Osteocyte (in vitro differentiated cells): ENCODE measurements around the gene DMAC1. TPM values are rescaled to one million over a fixed set of nuclear protein-coding genes. Genes with fewer than 3 reads are reported as not detected.

ENCODE experiments used
- DNase-seq: peaks from one replicate; pipeline ENCODE4 v3.0.0; 2021; ENCODE audit warnings: mixed read lengths; ENCODE audit not compliant: unreplicated experiment; ENCODE audit errors: extremely low spot score
- H3K27ac Mint-ChIP-seq: one replicate; pipeline ENCODE4 v1.8.0; 2021; ENCODE audit warnings: mild to moderate bottlenecking, mixed read lengths; ENCODE audit not compliant: unreplicated experiment
- H3K27me3 Mint-ChIP-seq: one replicate; pipeline ENCODE4 v1.8.0; 2021; ENCODE audit warnings: mixed read lengths; ENCODE audit not compliant: unreplicated experiment
- H3K36me3 Mint-ChIP-seq: one replicate; pipeline ENCODE4 v1.8.0; 2021; ENCODE audit warnings: mixed read lengths; ENCODE audit not compliant: unreplicated experiment
- H3K4me1 Mint-ChIP-seq: one replicate; pipeline ENCODE4 v1.8.0; 2021; ENCODE audit warnings: mixed read lengths; ENCODE audit not compliant: unreplicated experiment
- H3K4me3 Mint-ChIP-seq: one replicate; pipeline ENCODE4 v1.8.0; 2021; ENCODE audit warnings: mild to moderate bottlenecking, moderate library complexity, mixed read lengths; ENCODE audit not compliant: unreplicated experiment
- H3K9me3 Mint-ChIP-seq: one replicate; pipeline ENCODE4 v1.8.0; 2021; ENCODE audit warnings: mixed read lengths; ENCODE audit not compliant: unreplicated experiment
- total RNA-seq: library from RNA; stranded (reverse); gene quantifications from 2 replicates; pipeline ENCODE4 v1.2.1, GENCODE V29; 2021
- TF ChIP-seq, protein P1 (sequence below): fragments of 200-600 bp; sonication (generic); IDR thresholded peaks from 2 replicates; pipeline ENCODE4 v1.5.0; 2021; ENCODE audit warnings: antibody characterized with exemption, mild to moderate bottlenecking, moderate library complexity

Gene DMAC1
- total RNA-seq, 1 donor from 2014 or later = 41.6 TPM

DNA sequence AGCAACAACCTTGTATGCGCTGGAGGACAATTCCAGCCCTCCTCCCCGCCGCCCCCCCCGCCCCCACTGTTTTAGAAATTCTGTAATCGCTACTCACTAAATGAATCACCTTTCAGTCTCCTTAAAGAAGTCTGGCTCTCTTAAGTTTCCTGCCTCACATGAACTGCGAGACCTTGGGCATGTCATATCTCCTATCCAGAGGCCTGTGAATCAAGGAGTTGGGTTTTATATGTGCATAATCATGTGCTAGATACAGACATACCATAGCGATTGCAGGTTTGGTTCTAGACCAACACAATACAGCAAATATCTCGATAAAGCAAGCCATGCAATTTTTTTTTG is 337 bp upstream of the DMAC1 start:
- TF ChIP-seq, protein P1, sequence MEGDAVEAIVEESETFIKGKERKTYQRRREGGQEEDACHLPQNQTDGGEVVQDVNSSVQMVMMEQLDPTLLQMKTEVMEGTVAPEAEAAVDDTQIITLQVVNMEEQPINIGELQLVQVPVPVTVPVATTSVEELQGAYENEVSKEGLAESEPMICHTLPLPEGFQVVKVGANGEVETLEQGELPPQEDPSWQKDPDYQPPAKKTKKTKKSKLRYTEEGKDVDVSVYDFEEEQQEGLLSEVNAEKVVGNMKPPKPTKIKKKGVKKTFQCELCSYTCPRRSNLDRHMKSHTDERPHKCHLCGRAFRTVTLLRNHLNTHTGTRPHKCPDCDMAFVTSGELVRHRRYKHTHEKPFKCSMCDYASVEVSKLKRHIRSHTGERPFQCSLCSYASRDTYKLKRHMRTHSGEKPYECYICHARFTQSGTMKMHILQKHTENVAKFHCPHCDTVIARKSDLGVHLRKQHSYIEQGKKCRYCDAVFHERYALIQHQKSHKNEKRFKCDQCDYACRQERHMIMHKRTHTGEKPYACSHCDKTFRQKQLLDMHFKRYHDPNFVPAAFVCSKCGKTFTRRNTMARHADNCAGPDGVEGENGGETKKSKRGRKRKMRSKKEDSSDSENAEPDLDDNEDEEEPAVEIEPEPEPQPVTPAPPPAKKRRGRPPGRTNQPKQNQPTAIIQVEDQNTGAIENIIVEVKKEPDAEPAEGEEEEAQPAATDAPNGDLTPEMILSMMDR = no peak
- H3K9me3 Mint-ChIP-seq = no peaks in the 10 kb centered on the region
- H3K36me3 Mint-ChIP-seq = peaks cover 14% of the 10 kb centered on the region
- peaks cover 10% of the 10 kb centered on the region for H3K4me1 Mint-ChIP-seq
- H3K4me3 Mint-ChIP-seq = peak overlapping the region; percentile 85
- DNase-seq = no peak
- peaks cover 6% of the 10 kb centered on the region for H3K27me3 Mint-ChIP-seq
- H3K27ac Mint-ChIP-seq = no peak overlapping the region

DNA sequence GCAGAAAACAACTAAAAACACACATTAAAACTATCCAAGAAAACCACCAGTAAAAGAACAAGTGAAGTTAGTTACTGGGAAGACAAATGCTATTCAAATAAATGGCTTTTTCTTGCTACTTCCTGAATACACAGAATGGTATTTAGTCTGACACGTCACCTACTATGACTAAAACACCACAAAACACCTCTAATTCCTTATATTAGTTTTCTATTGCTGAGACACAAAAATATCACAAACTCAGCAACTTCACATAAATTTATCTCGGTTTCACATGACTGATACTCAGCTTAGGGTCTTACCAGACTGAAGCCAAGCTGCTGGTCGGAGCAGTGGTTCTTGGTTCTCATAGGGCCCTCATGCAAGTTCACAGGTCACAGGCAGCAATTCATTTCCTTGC is 5.4 kb downstream of the DMAC1 start:
- no peaks in the 10 kb centered on the region for H3K9me3 Mint-ChIP-seq
- DNase-seq = no peak
- peaks cover 15% of the 10 kb centered on the region for H3K36me3 Mint-ChIP-seq
- peaks cover 9% of the 10 kb centered on the region for H3K4me1 Mint-ChIP-seq
- TF ChIP-seq, protein P1 = no peak
- no peaks in the 10 kb centered on the region for H3K27me3 Mint-ChIP-seq
- H3K4me3 Mint-ChIP-seq = no peak overlapping the region
- H3K27ac Mint-ChIP-seq = no peak overlapping the region

DNA sequence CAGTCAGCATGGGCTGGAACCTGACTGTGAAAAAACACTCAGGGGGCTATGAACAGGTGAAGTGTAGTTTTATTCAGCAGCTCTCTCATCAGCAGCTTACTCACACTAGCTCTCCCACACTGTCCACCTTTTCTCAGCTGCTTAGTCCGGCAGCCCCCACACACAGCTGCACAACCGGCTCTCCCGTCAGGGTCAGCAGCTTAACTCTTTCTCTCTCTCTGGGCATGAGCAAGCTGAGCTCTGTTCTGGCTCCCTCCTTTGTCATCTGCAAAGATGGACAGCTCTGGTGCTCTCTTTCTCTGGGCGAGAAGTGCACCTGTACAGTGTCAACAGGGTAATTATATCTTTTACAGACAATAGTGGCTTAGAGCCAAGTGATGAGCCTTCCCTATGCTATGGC is 8.2 kb downstream of the DMAC1 start:
- H3K4me3 Mint-ChIP-seq = no peak overlapping the region
- no peak overlapping the region for H3K27ac Mint-ChIP-seq

DNA sequence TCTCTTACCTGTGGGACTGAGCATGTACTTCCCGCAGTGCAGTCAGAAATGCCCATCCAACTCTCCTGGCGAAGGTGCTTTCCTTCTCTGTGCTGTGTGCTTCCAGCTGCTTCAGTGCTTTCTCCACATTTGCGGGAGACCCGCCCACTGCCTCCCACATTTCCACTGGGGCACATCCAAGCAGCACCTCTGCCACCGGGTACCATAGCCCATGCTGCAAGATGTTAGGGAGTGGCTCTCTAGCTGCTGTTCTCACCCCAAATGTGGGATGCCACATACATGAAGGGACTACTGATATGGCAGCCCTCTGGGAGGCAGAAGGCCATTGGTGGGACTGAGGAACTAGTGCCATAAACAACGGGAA is 8.8 kb downstream of the DMAC1 start:
- H3K4me3 Mint-ChIP-seq = no peak overlapping the region
- TF ChIP-seq, protein P1 = no peak
- H3K36me3 Mint-ChIP-seq = peaks cover 3% of the 10 kb centered on the region
- H3K9me3 Mint-ChIP-seq = no peaks in the 10 kb centered on the region
- H3K27me3 Mint-ChIP-seq = no peaks in the 10 kb centered on the region
- no peak for DNase-seq
- no peak overlapping the region for H3K27ac Mint-ChIP-seq
- H3K4me1 Mint-ChIP-seq = no peaks in the 10 kb centered on the region

More for the DNA sequence above, 8.2 kb downstream of the DMAC1 start:
- TF ChIP-seq, protein P1 = no peak
- no peaks in the 10 kb centered on the region for H3K9me3 Mint-ChIP-seq
- no peaks in the 10 kb centered on the region for H3K4me1 Mint-ChIP-seq
- peaks cover 9% of the 10 kb centered on the region for H3K36me3 Mint-ChIP-seq
- no peaks in the 10 kb centered on the region for H3K27me3 Mint-ChIP-seq
- no peak for DNase-seq

DNA sequence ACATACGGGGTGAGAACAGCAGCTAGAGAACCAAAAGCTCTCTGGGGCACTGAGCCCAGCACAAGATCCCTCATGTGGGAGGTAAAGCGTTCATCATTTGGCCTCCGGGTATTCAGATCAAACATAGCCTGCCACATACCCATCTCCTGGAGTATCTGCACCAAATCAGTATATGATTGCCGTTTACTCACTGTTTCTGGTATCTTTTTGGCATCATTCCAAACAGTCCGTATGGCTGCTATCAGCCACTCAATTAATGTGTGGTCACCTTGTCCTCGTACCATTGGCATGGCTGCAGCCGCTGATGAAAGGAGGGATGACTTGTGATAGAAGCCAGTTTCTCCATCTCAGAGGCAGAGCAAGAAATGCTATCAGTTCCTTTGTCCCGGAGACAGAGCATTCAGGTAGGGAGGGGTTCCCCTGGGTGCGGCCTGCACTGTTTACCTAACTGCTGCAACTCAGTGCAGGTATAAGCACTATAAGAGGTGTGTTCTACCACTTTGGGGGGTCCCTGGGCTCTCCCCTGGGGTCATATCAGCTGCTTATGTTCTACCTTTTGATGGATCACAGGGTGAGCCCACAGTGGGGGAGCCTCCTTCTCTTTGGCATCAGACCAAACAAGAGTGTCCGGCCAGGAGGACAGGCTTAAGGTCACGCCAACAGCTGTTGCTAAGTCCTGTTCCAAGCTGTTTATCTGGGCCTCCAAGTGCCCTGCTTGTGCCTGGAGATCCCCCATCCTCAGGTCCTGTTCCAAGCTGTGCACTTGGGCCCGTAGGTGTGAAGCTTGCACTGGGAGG is 9.4 kb downstream of the DMAC1 start:
- Mint-ChIP-seq H3K27me3 (no peaks in the 10 kb centered on the region), H3K27ac (no peak overlapping the region), H3K4me3 (no peak overlapping the region), H3K4me1 (no peaks in the 10 kb centered on the region), H3K9me3 (no peaks in the 10 kb centered on the region), H3K36me3 (peaks cover 3% of the 10 kb centered on the region)
- TF ChIP-seq, protein P1 = no peak
- DNase-seq = no peak
